ENCODE measurements around the gene FRG2B. TPM values are rescaled to one million over a fixed set of nuclear protein-coding genes. Genes with fewer than 3 reads are reported as not detected.

FRG2B gene
- total and polyA plus RNA-seq, 2 of the 4 experiments (the other 2 are of a cell fraction) = not detected

DNA sequence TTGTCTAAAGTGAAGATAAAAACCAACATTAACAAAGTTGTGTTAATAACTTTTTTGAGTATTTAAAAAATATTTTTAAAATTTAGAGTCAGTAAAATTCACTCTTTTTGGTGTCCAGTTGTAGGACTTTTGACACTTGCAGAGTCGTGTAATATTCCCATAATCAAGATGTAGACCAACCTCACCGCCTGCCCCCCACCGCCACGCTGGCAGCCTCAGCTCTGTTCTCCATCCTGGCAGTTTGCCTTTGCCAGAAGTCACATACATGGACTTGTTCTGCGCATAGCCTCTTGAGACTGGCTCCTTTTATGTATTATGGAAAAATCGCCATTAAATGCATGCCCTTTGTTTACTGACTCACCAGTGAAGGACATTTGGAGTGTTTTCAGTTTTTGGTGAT is 33.9 kb downstream of the FRG2B start:
- ATAC-seq (ENCODE audit: low read depth) (no peak), DNase-seq (no peak)
- POLR2A ChIA-PET (ENCODE audit: unreplicated experiment) = no interaction called here
- no peaks in the 10 kb centered on the region for H3K36me3 ChIP-seq (ENCODE audit: control insufficient read depth, insufficient read depth, low read length)
- no peak overlapping the region for H2AK5ac ChIP-seq (ENCODE audit: low read depth, low read length)
- H2BK15ac ChIP-seq (ENCODE audit: low read depth, low read length) = no peak overlapping the region
- H2AFZ ChIP-seq (replicated peaks; ENCODE audit: low read length, poor library complexity) = no peak overlapping the region
- no peak overlapping the region for H4K8ac ChIP-seq (ENCODE audit: low read depth in 2 of 2, low read length in 2 of 2)
- H3K9me1 ChIP-seq (ENCODE audit: insufficient read depth, low read length) = no peaks in the 10 kb centered on the region
- no TSS peak for BruUV-seq (replicated peaks)
- H3K14ac ChIP-seq (replicated peaks; ENCODE audit: low read depth, low read length) = no peak overlapping the region
- H3K4ac ChIP-seq (ENCODE audit: low read depth, low read length) = no peak overlapping the region
- H3K56ac ChIP-seq (ENCODE audit: extremely low read depth, insufficient read depth, low read length) = no peak overlapping the region
- WGBS, 2 experiments (ENCODE audit: extremely low coverage in 2 of 2, insufficient read length in 1 of 2) = 36% methylated on average over 3 of the region's 6 CpGs; no CpG with 5 or more reads in 1 of the 2 experiments
- H2BK120ac ChIP-seq (ENCODE audit: low read depth, low read length) = no peak overlapping the region
- no peak overlapping the region for H3K4me3 ChIP-seq (ENCODE audit: insufficient read depth, low read depth, low read length)
- no peaks in the 10 kb centered on the region for H3K79me1 ChIP-seq (ENCODE audit: low read depth in 1 of 2, low read length in 2 of 2)
- no peak overlapping the region for H3K27ac ChIP-seq (ENCODE audit: insufficient read depth, low read length)
- no peaks in the 10 kb centered on the region for H4K20me1 ChIP-seq (ENCODE audit: insufficient read depth, low read length)
- TF ChIP-seq RCOR1 (IDR thresholded peaks at IDR 0.05; ENCODE audit: insufficient replicate concordance, low read length) (no peak), RFX5 (IDR thresholded peaks at IDR 0.05; ENCODE audit: low read depth, low read length) (no peak), BHLHE40 (IDR thresholded peaks at IDR 0.05; ENCODE audit: low read depth, low read length) (no peak), RAD21 (IDR thresholded peaks at IDR 0.05; ENCODE audit: low read length) (no peak), MAFK (IDR thresholded peaks at IDR 0.05; ENCODE audit: low read depth, low read length) (no peak), NFE2L2 (IDR thresholded peaks at IDR 0.05; ENCODE audit: low read depth, low read length) (no peak), MAZ (IDR thresholded peaks at IDR 0.05; ENCODE audit: borderline replicate concordance, low read depth, low read length) (no peak), SMC3 (IDR thresholded peaks at IDR 0.05; ENCODE audit: low read depth, low read length) (no peak), CHD1 (IDR thresholded peaks at IDR 0.05; ENCODE audit: low read depth, low read length) (no peak), MXI1 (IDR thresholded peaks at IDR 0.05; ENCODE audit: borderline replicate concordance, low read depth, low read length) (no peak), CEBPB (IDR thresholded peaks at IDR 0.05; ENCODE audit: low read depth, low read length) (no peak), FOS (IDR thresholded peaks at IDR 0.05; ENCODE audit: low read depth, low read length) (no peak), POLR2A (IDR thresholded peaks at IDR 0.05; ENCODE audit: low read depth, low read length) (no peak)
- TF ChIP-seq, protein P1, sequence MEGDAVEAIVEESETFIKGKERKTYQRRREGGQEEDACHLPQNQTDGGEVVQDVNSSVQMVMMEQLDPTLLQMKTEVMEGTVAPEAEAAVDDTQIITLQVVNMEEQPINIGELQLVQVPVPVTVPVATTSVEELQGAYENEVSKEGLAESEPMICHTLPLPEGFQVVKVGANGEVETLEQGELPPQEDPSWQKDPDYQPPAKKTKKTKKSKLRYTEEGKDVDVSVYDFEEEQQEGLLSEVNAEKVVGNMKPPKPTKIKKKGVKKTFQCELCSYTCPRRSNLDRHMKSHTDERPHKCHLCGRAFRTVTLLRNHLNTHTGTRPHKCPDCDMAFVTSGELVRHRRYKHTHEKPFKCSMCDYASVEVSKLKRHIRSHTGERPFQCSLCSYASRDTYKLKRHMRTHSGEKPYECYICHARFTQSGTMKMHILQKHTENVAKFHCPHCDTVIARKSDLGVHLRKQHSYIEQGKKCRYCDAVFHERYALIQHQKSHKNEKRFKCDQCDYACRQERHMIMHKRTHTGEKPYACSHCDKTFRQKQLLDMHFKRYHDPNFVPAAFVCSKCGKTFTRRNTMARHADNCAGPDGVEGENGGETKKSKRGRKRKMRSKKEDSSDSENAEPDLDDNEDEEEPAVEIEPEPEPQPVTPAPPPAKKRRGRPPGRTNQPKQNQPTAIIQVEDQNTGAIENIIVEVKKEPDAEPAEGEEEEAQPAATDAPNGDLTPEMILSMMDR (conservative IDR thresholded peaks at IDR 0.05; ENCODE audit: low read depth, low read length) = no peak
- TF ChIP-seq, protein P2, sequence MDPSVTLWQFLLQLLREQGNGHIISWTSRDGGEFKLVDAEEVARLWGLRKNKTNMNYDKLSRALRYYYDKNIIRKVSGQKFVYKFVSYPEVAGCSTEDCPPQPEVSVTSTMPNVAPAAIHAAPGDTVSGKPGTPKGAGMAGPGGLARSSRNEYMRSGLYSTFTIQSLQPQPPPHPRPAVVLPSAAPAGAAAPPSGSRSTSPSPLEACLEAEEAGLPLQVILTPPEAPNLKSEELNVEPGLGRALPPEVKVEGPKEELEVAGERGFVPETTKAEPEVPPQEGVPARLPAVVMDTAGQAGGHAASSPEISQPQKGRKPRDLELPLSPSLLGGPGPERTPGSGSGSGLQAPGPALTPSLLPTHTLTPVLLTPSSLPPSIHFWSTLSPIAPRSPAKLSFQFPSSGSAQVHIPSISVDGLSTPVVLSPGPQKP (IDR thresholded peaks at IDR 0.05; ENCODE audit: borderline replicate concordance, low read depth, low read length) = no peak
- TF ChIP-seq, protein P3, sequence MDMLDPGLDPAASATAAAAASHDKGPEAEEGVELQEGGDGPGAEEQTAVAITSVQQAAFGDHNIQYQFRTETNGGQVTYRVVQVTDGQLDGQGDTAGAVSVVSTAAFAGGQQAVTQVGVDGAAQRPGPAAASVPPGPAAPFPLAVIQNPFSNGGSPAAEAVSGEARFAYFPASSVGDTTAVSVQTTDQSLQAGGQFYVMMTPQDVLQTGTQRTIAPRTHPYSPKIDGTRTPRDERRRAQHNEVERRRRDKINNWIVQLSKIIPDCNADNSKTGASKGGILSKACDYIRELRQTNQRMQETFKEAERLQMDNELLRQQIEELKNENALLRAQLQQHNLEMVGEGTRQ (IDR thresholded peaks at IDR 0.05; ENCODE audit: low read depth, low read length) = no peak
- intact Hi-C loops (cut with micrococcal nuclease) = no loop called here
- no peak overlapping the region for H3K23ac ChIP-seq (ENCODE audit: low read depth, low read length)
- no peak overlapping the region for H2BK5ac ChIP-seq (ENCODE audit: low read depth, low read length, poor library complexity, severe bottlenecking)
- no peak overlapping the region for H4K91ac ChIP-seq (ENCODE audit: insufficient read depth, low read depth, low read length)
- no peak overlapping the region for H2BK20ac ChIP-seq (ENCODE audit: low read depth, low read length)
- in situ Hi-C loops (cut with MboI; ENCODE audit: low sequenced_read_pairs) = no loop called here
- no peaks in the 10 kb centered on the region for H3K4me1 ChIP-seq (ENCODE audit: control insufficient read depth, insufficient read depth, low read length)
- CTCF ChIA-PET = interaction anchor here (0.6 kb wide), 1 partner anchor 53 kb away, joined by 3 read pairs; no protein-coding TSS in a partner anchor
- no peak overlapping the region for H3K18ac ChIP-seq (ENCODE audit: low read depth, low read length)
- H4K5ac ChIP-seq (ENCODE audit: low read depth, low read length) = no peak overlapping the region
- H3K9me3 ChIP-seq (ENCODE audit: control insufficient read depth, insufficient read depth, low read length) = peaks cover 2% of the 10 kb centered on the region; the same call in 1 of the 2 replicates
- no peak overlapping the region for H3K9ac ChIP-seq (ENCODE audit: low read depth, low read length)
- no peaks in the 10 kb centered on the region for H3K27me3 ChIP-seq (ENCODE audit: control insufficient read depth, insufficient read depth, low read length)
- H3K4me2 ChIP-seq (ENCODE audit: low read depth, low read length) = no peak overlapping the region
- dilution Hi-C loops (cut with HindIII; ENCODE audit: low sequenced_read_pairs, unreplicated experiment) = no loop called here
- no peak overlapping the region for H2AK9ac ChIP-seq (replicated peaks; ENCODE audit: low read depth, low read length, poor library complexity)

All from IMR-90 (cell line).